ENCODE measurements around the gene PLCB4.

PLCB4 gene

GRCh38 chr20:9491324-9491723 lies 422.4 kb downstream of the PLCB4 start:
- H3K9ac ChIP-seq (ENCODE audit: insufficient read length): no peak overlapping the region
- H3K27ac ChIP-seq: no peak overlapping the region
- H3K36me3 ChIP-seq (ENCODE audit: insufficient read depth, low read length): no peaks in the 10 kb centered on the region

GRCh38 chr20:9492067-9492466 lies 423.2 kb downstream of the PLCB4 start:
- Histone ChIP-seq H3K36me3 (ENCODE audit: insufficient read depth, low read length) (no peaks in the 10 kb centered on the region), H3K27ac (no peak overlapping the region), H3K9ac (ENCODE audit: insufficient read length) (no peak overlapping the region), H3K9me3 (ENCODE audit: low read depth, low read length) (no peaks in the 10 kb centered on the region), H3K4me3 (no peak overlapping the region)
- TF ChIP-seq POLR2AphosphoS5 (IDR thresholded peaks at IDR 0.05; ENCODE audit: borderline replicate concordance, low read depth, low read length): no peak
- TF ChIP-seq EZH2 (IDR thresholded peaks at IDR 0.05): no peak
- no peak for TF ChIP-seq FOXP2 (optimal IDR thresholded peaks at IDR 0.05; ENCODE audit: control extremely low read depth, extremely low read length, insufficient read depth)
- no peak for DNase-seq (ENCODE audit: low read depth, low spot score)

More at GRCh38 chr20:9491324-9491723, 422.4 kb downstream of the PLCB4 start:
- no peak for DNase-seq (ENCODE audit: low read depth, low spot score)
- Histone ChIP-seq H3K4me3 (no peak overlapping the region), H3K9me3 (ENCODE audit: low read depth, low read length) (no peaks in the 10 kb centered on the region)
- TF ChIP-seq EZH2 (IDR thresholded peaks at IDR 0.05) (no peak), FOXP2 (optimal IDR thresholded peaks at IDR 0.05; ENCODE audit: control extremely low read depth, extremely low read length, insufficient read depth) (no peak), POLR2AphosphoS5 (IDR thresholded peaks at IDR 0.05; ENCODE audit: borderline replicate concordance, low read depth, low read length) (no peak)

- no peaks in the 10 kb centered on the region for H3K9me3 ChIP-seq (ENCODE audit: low read depth, low read length)
- no peak overlapping the region for H3K27ac ChIP-seq
- no peak for DNase-seq (ENCODE audit: low read depth, low spot score)
- no peak overlapping the region for H3K9ac ChIP-seq (ENCODE audit: insufficient read length)
- H3K4me3 ChIP-seq: no peak overlapping the region
- no peak for TF ChIP-seq EZH2 (IDR thresholded peaks at IDR 0.05)
- TF ChIP-seq FOXP2 (optimal IDR thresholded peaks at IDR 0.05; ENCODE audit: control extremely low read depth, extremely low read length, insufficient read depth): no peak
- no peak for TF ChIP-seq POLR2AphosphoS5 (IDR thresholded peaks at IDR 0.05; ENCODE audit: borderline replicate concordance, low read depth, low read length)
- H3K36me3 ChIP-seq (ENCODE audit: insufficient read depth, low read length): no peaks in the 10 kb centered on the region
Measured at GRCh38 chr20:9493803-9494202, 424.9 kb downstream of the PLCB4 start.

- H3K27ac ChIP-seq: no peak overlapping the region
- H3K36me3 ChIP-seq (ENCODE audit: insufficient read depth, low read length): no peaks in the 10 kb centered on the region
- no peak for DNase-seq (ENCODE audit: low read depth, low spot score)
- H3K4me3 ChIP-seq: no peak overlapping the region
- no peak overlapping the region for H3K9ac ChIP-seq (ENCODE audit: insufficient read length)
- no peaks in the 10 kb centered on the region for H3K9me3 ChIP-seq (ENCODE audit: low read depth, low read length)
- TF ChIP-seq EZH2 (IDR thresholded peaks at IDR 0.05) (no peak), POLR2AphosphoS5 (IDR thresholded peaks at IDR 0.05; ENCODE audit: borderline replicate concordance, low read depth, low read length) (no peak), FOXP2 (optimal IDR thresholded peaks at IDR 0.05; ENCODE audit: control extremely low read depth, extremely low read length, insufficient read depth) (no peak)
Measured at GRCh38 chr20:9495701-9496100, 426.8 kb downstream of the PLCB4 start.

- H3K9me3 ChIP-seq (ENCODE audit: low read depth, low read length): no peaks in the 10 kb centered on the region
- TF ChIP-seq FOXP2 (optimal IDR thresholded peaks at IDR 0.05; ENCODE audit: control extremely low read depth, extremely low read length, insufficient read depth): no peak
- TF ChIP-seq POLR2AphosphoS5 (IDR thresholded peaks at IDR 0.05; ENCODE audit: borderline replicate concordance, low read depth, low read length): no peak
- TF ChIP-seq EZH2 (IDR thresholded peaks at IDR 0.05): no peak
Measured at GRCh38 chr20:9496155-9496554, 427.3 kb downstream of the PLCB4 start.

GRCh38 chr20:9498322-9498721 lies 429.4 kb downstream of the PLCB4 start:
- no peak for DNase-seq (ENCODE audit: low read depth, low spot score)
- no peak for TF ChIP-seq POLR2AphosphoS5 (IDR thresholded peaks at IDR 0.05; ENCODE audit: borderline replicate concordance, low read depth, low read length)
- TF ChIP-seq EZH2 (IDR thresholded peaks at IDR 0.05): no peak
- TF ChIP-seq FOXP2 (optimal IDR thresholded peaks at IDR 0.05; ENCODE audit: control extremely low read depth, extremely low read length, insufficient read depth): no peak
- Histone ChIP-seq H3K4me3 (no peak overlapping the region), H3K9ac (ENCODE audit: insufficient read length) (no peak overlapping the region), H3K27ac (no peak overlapping the region), H3K9me3 (ENCODE audit: low read depth, low read length) (no peaks in the 10 kb centered on the region), H3K36me3 (ENCODE audit: insufficient read depth, low read length) (no peaks in the 10 kb centered on the region)

More at GRCh38 chr20:9496155-9496554, 427.3 kb downstream of the PLCB4 start:
- Histone ChIP-seq H3K27ac (no peak overlapping the region), H3K36me3 (ENCODE audit: insufficient read depth, low read length) (no peaks in the 10 kb centered on the region), H3K4me3 (no peak overlapping the region), H3K9ac (ENCODE audit: insufficient read length) (no peak overlapping the region)
- no peak for DNase-seq (ENCODE audit: low read depth, low spot score)

- no peak for TF ChIP-seq POLR2AphosphoS5 (IDR thresholded peaks at IDR 0.05; ENCODE audit: borderline replicate concordance, low read depth, low read length)
- TF ChIP-seq FOXP2 (optimal IDR thresholded peaks at IDR 0.05; ENCODE audit: control extremely low read depth, extremely low read length, insufficient read depth): no peak
- TF ChIP-seq EZH2 (IDR thresholded peaks at IDR 0.05): no peak
- no peak overlapping the region for H3K4me3 ChIP-seq
- no peaks in the 10 kb centered on the region for H3K9me3 ChIP-seq (ENCODE audit: low read depth, low read length)
- DNase-seq (ENCODE audit: low read depth, low spot score): no peak
- H3K36me3 ChIP-seq (ENCODE audit: insufficient read depth, low read length): no peaks in the 10 kb centered on the region
- H3K9ac ChIP-seq (ENCODE audit: insufficient read length): no peak overlapping the region
- no peak overlapping the region for H3K27ac ChIP-seq
Measured at GRCh38 chr20:9499126-9499899, 430.4 kb downstream of the PLCB4 start.

GRCh38 chr20:9500121-9500520 lies 431.2 kb downstream of the PLCB4 start:
- Histone ChIP-seq H3K9me3 (ENCODE audit: low read depth, low read length) (no peaks in the 10 kb centered on the region), H3K9ac (ENCODE audit: insufficient read length) (no peak overlapping the region), H3K27ac (no peak overlapping the region), H3K4me3 (no peak overlapping the region), H3K36me3 (ENCODE audit: insufficient read depth, low read length) (no peaks in the 10 kb centered on the region)
- DNase-seq (ENCODE audit: low read depth, low spot score): no peak
- TF ChIP-seq POLR2AphosphoS5 (IDR thresholded peaks at IDR 0.05; ENCODE audit: borderline replicate concordance, low read depth, low read length) (no peak), EZH2 (IDR thresholded peaks at IDR 0.05) (no peak), FOXP2 (optimal IDR thresholded peaks at IDR 0.05; ENCODE audit: control extremely low read depth, extremely low read length, insufficient read depth) (no peak)
